ENCODE measurements around the gene RASGEF1C.
A peak's percentile ranks its signal among the peaks of the same experiment; 100 is the strongest.
"Not testable (repeated sequence)": the region's sequence is repeated elsewhere in the genome, so short reads cannot be mapped to it uniquely, and the experiment has no call there.

Gene RASGEF1C

DNA sequence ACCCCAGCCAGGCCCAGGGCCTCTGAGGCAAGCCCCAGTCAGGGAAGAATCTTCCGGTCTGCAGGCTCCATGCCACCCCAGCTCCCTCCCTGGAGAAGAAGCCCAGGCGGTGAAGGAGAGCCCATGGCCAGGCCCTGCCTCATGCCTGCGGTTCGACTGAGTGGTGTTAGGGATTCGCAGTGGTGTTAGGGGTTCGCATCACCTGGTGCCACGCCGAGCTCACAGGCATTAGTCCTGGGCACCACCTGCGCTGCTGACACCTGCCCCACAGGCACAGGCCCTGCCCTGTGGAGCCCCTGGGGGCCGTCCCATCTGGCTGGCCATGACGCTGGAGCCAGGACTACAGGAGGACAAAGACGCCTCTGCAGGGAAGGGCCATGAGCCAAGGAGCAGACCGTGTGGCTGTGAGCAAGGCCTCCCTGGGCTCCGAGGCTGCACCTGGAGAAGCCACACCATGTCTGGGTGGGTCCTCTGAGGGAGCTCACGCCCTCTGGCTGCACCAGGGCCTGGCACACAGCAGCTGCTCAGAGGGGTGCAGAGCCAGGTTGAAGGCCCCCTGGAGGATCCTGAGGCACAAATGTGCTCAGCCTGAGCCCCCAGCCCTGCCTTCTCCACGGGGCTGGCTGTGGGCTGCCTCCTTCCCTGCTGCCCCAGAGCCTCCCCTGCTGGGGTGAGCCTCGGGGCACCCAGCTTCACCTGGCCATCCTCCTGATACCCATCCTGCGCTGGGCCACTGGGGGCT, 109.8 kb downstream of the RASGEF1C start:
- DNase-seq = no peak

DNA sequence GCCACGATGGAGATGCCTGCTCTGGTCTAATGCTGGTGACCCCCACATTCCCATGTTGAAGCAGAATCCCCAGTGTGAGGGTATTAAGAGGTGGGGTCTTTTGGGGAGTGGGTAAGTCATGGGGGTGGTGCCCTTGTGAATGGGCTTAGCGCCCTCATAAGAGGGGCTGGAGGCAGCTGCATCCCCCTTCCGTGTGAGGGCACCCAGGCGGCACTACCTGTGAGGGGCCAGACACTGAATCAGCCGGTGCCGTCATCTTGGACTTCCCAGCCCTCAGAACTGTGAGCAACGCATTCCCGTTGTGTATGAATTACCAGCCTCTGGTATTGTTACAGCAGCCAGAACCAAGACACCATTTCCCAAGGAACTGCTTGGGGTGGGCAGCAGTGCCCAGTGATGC, 110.5 kb downstream of the RASGEF1C start:
- no peak for DNase-seq

DNA sequence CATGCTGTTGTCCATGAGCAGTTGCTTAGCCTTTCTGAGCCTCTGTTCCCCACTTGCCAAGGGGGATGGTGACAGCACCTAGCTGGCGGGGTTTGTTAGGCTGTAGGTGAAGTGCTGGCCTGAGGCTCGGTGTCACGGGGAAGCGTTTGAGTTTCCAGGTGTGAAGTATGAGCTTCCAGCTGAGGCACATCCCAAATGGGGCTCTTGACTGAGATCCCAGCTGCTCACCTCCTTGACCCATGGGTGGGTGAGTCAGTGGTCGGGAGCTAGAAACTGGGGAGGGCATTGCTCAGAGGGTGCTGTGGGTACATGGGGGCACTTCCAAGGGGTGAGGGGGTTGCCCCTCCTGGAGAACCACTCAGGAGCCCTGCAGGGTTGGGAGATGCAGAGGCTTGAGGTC, 111.1 kb downstream of the RASGEF1C start:
- no peak for DNase-seq

DNA sequence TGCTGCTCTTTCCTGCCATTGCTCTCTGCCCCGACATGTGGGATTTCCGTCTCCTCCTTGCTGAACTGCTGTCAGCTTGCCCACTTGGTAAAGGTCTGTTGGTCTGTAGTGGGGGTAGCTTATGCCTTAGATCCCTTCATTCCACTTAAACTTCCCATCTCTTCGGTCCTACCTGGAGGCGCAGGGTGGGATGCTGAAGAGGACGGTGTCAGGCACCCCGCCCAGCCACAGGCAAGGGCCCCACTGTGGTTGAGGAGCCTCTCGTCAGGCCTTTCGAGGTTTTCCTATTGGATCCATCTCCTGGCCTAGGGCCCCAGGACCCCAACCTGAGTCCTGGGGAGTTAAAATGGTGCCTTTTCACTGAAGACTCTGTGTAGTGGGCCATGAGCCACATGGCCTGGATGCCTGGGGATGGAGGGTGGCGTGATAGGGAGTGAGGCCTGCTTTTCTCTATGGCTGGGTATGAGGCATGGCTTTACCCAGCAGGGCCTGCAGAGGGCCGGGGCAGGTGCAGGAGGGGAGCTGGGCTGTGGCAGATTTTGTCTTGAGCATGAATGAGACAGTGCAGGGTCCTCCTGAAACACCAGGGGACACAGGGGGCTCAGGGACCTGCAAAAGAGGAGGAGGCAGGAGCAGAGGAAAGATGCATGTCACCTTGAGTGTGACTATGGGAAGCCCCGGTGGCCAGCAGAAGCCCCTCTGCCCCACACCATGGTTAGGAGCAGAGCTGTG, 111.7 kb downstream of the RASGEF1C start:
- no peak for DNase-seq

DNA sequence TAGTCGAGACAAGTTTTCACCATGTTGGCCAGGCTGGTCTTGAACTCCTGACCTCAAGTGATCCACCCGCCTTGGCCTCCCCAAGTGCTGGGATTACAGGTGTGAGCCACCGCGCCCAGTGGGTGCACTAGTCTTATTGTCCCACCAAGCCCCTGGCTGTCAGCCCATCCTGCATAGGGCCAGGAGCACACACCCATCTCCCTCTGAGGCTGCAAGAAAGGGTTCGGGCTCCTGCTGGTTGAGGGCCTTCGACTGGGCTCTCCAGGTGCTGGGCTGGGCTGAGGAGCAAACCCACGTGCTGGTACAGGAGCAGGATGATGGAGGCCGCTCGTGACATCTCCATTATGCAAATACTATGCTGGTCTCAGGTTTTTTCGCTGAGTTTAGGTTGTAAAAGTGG, 112.4 kb downstream of the RASGEF1C start:
- no peak for DNase-seq

DNA sequence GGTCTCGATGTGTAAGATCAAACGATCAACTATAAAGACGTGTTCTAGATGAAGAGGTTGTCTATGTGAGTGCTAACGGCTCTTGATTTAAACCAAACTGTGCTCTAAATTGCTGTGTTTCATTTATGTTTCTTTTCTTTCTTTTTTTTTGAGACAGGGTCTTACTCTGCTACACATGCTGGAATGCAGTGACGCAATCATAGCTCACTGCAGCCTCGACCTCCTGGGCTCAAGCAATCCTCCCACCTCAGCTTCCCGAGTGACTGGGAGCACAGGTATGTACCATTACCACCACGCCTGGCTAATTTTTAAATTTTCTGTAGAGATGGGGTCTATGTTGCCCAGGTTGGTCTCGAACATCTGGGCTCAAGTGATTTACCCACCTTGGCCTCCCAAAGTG, 113.5 kb downstream of the RASGEF1C start:
- DNase-seq = no peak

DNA sequence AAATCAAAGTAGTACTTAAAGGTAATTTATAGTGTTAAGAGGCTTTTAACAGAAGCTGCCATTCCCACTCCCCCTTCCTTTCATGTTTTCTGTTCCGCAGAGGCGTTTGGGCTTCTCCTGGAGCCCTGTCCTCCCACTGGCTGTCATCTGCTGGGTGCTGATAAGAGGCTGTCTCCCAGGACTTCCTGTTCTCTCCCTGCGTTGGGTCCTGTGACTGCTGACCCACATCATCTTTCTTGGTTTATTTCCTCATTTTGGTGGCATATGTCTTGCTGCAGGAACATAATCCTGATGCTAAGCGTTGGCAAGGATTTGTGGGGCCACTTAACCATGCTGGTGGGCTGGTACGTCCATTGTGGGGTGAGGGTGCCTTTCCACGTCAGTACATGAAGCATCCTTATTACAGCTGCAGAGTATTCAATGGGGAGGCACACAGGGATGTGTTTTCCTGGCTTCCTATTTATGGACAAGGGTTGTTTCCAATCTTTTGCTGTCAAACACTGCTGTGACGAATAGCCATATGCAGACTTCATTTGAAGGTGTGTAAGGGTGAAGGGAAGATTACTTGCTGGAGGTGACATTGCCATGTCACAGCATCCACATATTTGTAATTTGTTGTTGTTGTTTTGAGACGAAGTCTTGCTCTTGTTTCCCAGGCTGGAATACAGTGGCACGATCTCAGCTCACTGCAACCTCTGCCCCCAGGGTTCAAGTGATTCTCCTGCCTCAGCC, 115.2 kb downstream of the RASGEF1C start:
- DNase-seq = no peak

DNA sequence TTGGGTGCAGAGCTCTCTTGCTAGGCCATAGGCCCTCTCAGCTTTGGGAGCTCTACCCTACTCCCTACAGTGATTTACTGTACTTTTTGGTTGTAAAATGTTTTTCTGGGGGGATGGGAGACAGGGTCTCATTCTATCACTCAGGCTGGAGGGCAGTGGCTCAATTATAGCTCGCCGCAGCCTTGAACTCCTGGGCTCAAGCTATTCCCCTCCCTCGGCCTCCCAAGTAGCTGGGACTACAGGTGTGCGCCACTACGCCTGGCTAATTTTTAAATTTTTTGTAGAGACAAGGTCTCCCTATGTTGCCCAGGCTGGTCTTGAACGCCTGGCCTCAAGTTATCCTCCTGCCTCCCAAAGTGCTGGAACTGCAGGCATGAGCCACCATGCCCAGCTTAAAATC, 115.8 kb downstream of the RASGEF1C start:
- DNase-seq = no peak

DNA sequence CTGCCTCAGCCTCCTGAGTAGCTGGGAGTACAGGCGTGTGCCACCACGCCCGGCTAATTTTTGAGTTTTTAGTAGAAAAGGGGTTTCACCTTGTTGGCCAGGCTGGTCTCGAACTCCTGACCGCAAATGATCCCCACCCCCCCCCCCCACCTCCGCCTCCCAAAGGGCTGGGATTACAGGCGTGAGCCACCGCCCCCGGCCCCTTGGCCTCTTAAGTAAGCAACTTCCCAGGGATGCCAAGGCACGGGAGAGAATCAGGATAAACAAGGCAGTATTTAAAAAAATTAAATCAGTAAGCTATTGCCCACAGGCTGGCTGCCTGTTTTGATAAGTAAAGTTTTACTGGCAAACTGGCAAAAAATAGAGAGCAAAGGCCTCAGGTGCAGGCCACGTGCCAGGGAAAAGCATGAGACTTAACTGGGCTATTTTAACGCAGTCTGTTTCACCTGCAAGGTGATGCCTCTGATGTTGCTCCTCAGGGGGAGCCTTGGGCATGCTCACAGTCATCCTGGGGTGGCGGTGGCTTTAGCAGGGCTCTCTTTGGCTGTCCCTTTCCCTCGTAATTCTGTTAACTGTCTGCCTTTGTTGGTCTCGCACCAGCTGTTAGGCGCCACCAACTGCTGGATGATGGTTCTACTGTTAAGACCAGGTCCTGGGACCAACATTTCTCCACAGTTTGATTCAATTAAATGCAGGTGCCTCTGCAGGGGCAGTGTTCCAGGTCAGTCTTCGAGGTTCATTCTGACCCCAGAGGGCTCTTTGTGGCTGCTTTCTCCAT, 118.1 kb downstream of the RASGEF1C start:
- no peak for DNase-seq

DNA sequence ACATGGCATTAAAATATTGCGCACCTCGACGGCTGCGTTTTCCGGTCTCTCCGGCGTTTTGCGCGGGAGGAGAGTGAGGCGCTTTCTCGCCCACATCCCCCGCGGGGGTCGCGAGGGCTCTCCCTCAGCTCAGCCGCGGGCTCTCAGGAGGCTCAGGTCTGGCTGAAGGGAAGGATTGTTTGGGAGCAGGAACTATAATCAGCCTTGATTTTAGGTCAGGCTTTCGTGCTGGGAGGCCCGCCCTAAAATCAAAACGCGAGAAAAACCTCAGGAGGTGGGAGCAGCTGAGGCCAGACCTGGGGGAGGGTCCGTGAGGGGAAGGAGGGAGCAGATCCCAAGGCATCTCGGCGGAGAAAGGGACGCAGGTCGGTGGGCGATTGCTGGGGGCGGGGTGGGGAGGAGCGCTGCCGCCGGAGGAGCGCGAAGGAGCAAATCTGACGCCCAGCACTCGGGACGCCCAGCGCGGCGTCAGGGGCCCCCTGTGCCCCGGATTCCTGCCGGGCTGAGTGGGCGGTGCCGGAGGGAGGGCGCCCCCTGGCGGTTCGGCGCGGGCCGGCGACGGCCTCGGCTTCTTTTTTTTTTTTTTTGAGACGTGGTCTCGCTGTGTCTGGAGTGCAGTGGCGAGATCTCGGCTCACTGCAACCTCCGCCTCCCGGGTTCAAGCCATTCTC, 118.8 kb downstream of the RASGEF1C start:
- DNase-seq = peak; percentile 79

DNA sequence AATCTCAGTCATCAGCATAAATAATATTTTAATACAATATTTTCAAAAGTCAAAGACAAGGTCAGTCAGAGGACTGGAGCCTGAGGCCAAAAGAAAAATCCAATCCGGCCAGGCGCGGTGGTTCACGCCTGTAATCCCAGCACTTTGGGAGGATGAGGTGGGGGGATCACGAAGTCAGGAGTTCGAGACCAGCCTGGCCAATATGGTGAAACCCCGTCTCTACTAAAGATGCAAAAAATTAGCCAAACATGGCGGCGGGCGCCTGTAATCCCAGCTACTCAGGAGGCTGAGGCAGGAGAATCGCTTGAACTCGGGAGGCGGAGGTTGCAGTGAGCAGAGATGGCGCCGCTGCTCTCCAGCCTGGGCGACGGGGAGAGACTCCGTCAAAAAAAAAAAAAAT, 119.4 kb downstream of the RASGEF1C start:
- not testable (repeated sequence) for DNase-seq

DNA sequence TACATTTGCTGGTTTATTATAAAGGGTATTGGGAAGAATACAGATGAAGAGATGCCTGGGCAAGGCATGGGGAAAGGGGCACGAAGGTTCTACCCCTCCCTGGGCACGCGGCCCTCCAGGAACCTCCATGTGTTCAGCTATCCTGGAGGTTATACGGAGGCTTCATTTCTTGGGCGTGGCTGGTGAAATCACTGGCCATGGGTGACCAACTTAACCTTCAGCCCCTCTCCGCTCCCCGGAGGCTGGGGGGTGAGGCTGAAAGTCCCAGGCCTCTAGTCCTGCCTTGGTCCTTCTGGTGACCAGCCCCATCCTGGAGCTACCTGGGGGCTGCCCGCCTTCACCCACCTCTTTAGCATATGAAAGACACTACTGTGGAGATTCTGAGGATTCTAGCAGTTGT, 120.5 kb downstream of the RASGEF1C start:
- no peak for DNase-seq

DNA sequence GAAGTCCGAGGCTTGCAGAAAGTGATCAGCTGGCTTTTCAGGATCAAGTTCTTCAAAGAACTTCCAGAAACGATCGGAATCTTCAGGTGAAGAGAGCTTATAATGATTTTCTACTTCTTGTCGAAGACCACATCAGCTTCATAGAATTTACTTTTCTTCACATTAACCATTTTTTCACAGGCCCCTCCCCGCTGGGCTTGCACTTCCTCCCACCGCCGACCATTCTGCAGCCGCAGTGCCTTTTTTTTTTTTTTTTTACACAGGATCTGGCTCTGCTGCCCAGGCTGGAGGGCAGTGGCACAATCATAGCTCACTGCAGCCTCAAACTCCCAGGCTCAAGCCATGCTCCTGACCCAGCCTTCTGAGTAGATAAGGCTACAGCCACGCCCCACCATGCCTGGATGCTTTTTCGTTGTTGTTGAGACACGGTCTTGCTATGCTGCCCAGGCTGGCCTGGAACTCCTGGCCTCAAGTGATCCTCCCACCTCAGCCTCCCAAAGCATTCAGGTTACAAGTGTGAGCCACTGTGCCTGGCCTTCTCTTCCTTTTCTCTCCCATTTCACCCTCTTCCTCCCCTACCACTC, 122.1 kb downstream of the RASGEF1C start:
- DNase-seq = no peak

DNA sequence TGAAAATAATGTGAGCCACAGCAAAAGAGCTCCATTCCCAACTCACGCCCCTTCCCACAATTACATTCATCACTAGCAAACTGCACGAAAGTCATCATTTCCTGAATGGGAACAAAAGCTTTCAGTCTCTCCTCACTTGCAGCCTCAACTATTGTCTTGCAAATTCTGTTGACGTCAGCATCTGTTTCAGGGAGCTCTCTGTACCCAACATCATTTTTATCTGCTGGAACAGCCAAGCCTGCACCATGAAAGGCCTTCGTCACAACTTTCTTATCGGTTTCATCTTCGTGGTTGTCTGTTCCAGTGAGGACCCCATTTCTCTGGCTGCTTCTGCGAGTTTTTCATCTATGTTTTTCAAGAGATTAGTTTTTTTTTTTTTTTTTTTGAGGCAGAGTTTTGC, 123.2 kb downstream of the RASGEF1C start:
- DNase-seq = no peak

DNA sequence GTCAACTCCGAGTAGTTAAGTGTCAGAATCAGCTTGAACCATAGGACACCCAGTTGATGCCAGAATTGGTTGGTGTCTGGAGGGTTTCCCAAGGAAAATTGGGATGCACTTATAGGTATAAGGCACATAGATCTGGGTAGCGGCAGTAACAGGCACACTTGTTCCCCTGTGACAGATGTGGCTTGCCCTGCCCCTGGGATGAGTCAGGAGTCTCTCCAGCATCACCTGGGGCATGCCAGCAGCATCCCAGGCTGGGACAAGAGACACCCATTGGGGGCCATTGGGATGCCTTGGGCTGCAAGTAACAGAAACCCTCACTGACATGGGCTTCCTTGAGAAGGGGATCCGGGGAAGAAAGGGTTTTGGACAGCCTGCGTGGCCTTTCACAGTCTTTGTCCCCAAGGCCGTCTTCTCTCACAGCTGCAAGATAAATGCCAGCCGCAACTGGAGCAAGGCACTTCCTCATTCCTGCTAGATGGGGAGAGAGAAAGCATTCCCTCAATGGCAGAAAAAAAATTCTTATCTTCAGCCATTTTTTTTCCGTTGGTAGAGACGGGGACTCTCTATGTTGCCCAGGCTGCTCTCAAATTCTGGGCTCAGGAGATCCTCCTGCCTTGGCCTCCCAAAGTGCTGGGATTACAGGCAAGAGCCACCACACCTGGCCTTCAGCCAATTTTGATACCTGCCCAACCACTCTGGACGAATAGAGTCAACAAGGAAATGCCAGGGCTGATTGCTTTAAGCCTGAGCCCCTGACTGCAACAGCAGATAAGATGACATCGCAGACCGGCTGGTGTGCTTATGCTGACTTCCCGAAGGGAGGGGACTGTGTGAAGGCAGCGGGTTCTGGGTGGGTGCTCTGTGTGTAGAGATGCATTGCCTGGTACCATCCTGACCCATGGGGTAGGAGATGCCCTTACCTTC, 124.1 kb downstream of the RASGEF1C start:
- no peak for DNase-seq

DNA sequence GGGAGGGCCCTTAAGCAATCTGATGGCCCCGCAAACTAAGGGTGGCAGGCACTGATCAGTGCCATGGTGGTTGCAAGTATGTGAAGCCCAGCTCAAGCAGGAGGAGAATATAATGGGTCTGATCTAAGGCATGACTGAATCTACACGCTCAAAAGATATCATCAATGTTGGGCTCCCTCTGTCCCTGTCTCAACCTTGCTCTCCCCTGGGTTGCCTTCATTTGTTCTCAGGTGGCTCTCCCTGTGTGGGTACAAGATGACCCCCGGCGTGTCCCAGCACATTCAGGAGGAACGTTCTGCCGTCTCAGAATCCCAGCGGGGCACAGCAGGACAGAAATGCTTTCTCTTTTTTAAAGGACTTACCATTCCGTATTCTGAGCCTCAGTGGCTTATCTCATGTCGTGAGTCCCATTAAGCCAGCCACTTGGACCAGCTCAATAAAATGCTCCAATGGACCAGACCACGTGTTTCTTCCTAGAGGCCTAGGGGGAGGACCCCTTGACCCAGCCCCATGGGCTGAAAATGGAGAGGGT, 125.4 kb downstream of the RASGEF1C start:
- no peak for DNase-seq

DNA sequence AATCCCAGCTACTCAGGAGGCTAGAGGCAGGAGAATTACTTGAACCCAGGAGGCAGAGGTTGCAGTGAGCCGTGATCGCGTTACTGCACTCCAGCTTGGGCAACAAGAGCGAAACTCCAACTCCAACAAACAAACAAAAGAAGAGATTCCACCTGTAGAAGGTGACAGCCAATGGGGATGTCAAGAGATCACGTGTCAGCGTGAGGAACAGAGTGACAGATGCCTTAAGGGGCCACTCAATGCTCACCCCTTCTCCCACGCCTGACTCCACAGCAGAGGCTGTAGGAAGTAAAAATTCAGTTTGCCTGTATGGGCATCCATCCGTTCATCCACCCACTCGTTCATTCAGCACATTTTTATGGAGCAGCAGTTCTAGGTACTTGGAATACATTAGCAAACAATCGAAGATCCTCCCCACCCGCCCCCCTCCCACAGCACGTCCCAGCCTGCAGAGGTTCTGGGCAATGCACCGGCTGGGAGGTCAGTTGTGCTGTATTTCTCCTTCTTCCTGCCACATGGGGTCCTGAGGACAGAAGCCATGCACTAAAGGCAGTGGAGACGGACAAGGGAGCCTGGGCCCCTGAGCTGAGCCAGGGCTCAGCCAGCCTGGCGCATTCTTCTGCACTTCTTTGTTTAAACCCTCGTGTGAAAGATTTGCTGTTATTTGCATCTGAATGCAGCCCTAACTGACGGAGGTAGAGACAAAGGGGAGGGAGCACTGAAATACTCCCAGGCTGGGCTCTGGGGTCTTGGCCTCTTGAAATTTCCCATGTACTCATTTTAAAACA, 126.2 kb downstream of the RASGEF1C start:
- DNase-seq = no peak

DNA sequence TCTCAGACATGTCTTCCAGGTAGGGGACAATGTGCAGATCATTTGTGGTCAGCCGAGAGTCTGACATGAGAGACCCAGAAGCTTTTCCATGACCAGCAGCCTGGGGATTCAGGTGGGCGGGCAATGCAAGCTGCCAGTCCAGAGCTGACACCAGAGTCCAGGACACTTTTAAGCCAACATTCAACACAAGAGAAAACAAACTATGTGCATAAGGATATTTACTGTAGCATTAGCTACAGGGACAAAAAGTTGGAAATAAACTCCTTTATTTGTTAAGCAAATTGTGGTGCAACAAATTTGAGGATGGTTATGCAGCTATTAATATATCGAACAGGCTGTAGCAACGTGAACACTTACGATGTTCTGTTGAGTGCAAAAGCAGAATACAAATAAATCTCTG, 127.5 kb downstream of the RASGEF1C start:
- DNase-seq = no peak

DNA sequence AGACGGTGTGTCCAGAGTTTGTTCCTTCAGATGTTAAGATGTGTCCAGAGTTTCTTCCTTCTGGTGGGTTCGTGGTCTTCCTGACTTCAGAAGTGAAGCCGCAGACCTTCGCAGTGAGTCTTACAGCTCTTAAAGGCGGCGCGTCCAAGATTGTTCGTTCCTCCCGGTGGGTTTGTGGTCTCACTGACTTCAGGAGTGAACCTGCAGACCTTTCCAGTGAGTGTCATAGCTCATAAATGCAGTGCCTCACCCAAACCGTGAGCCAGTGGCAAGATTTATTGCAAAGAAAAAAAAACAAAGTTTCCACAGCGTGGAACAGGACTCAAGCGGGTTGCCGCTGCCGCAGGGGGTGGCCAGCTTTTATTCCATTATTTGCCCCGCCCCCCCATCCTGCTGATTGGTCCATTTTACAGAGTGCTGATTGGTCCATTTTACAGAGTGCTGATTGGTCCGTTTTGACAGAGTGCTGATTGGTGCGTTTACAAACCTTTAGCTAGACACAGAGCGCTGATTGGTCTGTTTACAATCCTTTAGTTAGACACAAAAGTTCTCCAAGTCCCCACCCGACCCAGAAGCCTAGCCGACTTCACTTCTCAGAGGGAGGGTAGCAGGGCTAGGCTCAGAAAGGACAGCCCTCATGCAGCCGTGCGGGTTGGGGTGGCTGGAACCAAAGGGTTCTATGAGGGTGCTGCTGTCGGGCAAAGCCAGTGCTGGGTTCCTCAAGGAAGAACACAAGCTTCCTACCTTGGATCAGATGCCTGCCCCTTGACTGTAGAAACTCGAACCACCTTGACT, 128.3 kb downstream of the RASGEF1C start:
- peak; percentile 10 for DNase-seq

Measured in T-helper 9 cell (primary cell).